GM23338 (cell line): ENCODE measurements around the gene INO80. TPM values are rescaled to one million over a fixed set of nuclear protein-coding genes. Genes with fewer than 3 reads are reported as not detected.

Experiments
- ATAC-seq: fragments of 200-7000 bp; cut with Tn5 transposase; 3 replicates; pipeline ENCODE4 v1.9.1; 2020
- DNase-seq: peaks from one replicate; pipeline ENCODE4 v3.0.0-alpha.2; 2015; ENCODE audit warnings: low spot score
- H2AFZ ChIP-seq: fragments of 200-600 bp; sonication (generic); 2 replicates; pipeline ENCODE4 v1.8.0; 2016; ENCODE audit warnings: antibody characterized with exemption, mild to moderate bottlenecking, moderate library complexity
- H3F3A ChIP-seq: fragments of 200-600 bp; sonication (generic); replicated peaks from 2 replicates; pipeline ENCODE4 v1.8.0; 2017; ENCODE audit warnings: antibody characterized with exemption, mixed run types, low read depth
- H3K27ac ChIP-seq: fragments of 200-600 bp; sonication (generic); 2 replicates; pipeline ENCODE4 v1.6.1; 2016; ENCODE audit warnings: low read depth
- H3K27me3 ChIP-seq: fragments of 200-600 bp; sonication (generic); 2 replicates; pipeline ENCODE4 v1.8.0; 2016; ENCODE audit warnings: mild to moderate bottlenecking, mixed run types, moderate library complexity; ENCODE audit not compliant: insufficient read depth
- H3K36me3 ChIP-seq: fragments of 200-600 bp; sonication (generic); 2 replicates; pipeline ENCODE4 v1.8.0; 2016; ENCODE audit warnings: mild to moderate bottlenecking; ENCODE audit not compliant: insufficient read depth
- H3K4me1 ChIP-seq: fragments of 200-600 bp; sonication (generic); 2 replicates; pipeline ENCODE4 v1.8.0; 2016; ENCODE audit warnings: mild to moderate bottlenecking, moderate library complexity; ENCODE audit not compliant: insufficient read depth
- H3K4me2 ChIP-seq: fragments of 200-600 bp; sonication (generic); 2 replicates; pipeline ENCODE4 v1.7.1; 2017; ENCODE audit warnings: mixed run types
- H3K4me3 ChIP-seq: fragments of 200-600 bp; sonication (generic); 2 replicates; pipeline ENCODE4 v1.6.1; 2016; ENCODE audit warnings: mixed run types
- H3K79me2 ChIP-seq: fragments of 200-600 bp; sonication (generic); replicated peaks from 2 replicates; pipeline ENCODE4 v1.8.0; 2017; ENCODE audit warnings: mild to moderate bottlenecking; ENCODE audit not compliant: insufficient read depth
- H3K9me2 ChIP-seq: fragments of 200-600 bp; sonication (generic); 2 replicates; pipeline ENCODE4 v1.8.0; 2017; ENCODE audit not compliant: insufficient read depth
- H4K20me1 ChIP-seq: fragments of 200-600 bp; sonication (generic); replicated peaks from 2 replicates; pipeline ENCODE4 v1.8.0; 2017; ENCODE audit warnings: mild to moderate bottlenecking; ENCODE audit not compliant: insufficient read depth
- H3K27ac Mint-ChIP-seq: 2 replicates; pipeline ENCODE4 v1.8.0; 2020; ENCODE audit warnings: inconsistent platforms, mild to moderate bottlenecking, moderate library complexity, mixed read lengths
- H3K27me3 Mint-ChIP-seq: 3 replicates; pipeline ENCODE4 v1.8.0; 2022; ENCODE audit warnings: low read depth, mild to moderate bottlenecking, moderate library complexity, mixed read lengths, inconsistent platforms; ENCODE audit not compliant: insufficient read depth, poor library complexity
- H3K36me3 Mint-ChIP-seq: 3 replicates; pipeline ENCODE4 v1.8.0; 2021; ENCODE audit warnings: low read depth, mild to moderate bottlenecking, inconsistent platforms, moderate library complexity, mixed read lengths
- H3K4me1 Mint-ChIP-seq: 3 replicates; pipeline ENCODE4 v1.8.0; 2020; ENCODE audit warnings: mild to moderate bottlenecking, inconsistent platforms, mixed read lengths
- H3K4me3 Mint-ChIP-seq: 3 replicates; pipeline ENCODE4 v1.8.0; 2021; ENCODE audit warnings: moderate library complexity, mild to moderate bottlenecking, inconsistent platforms, mixed read lengths
- H3K9me3 Mint-ChIP-seq: 3 replicates; pipeline ENCODE4 v1.8.0; 2020; ENCODE audit warnings: moderate library complexity, mild to moderate bottlenecking, inconsistent platforms, mixed read lengths
- CREB1 ChIP-seq: fragments of 250-450 bp; sonication (Bioruptor Pico); IDR thresholded peaks from 2 replicates; pipeline ENCODE4 v1.5.0; 2020; ENCODE audit warnings: low read depth, mild to moderate bottlenecking, moderate library complexity
- EZH2 ChIP-seq: fragments of 200-600 bp; sonication (generic); IDR thresholded peaks from one replicate; pipeline ENCODE4 v1.8.0; 2017; ENCODE audit warnings: antibody characterized with exemption, mild to moderate bottlenecking, low read depth; ENCODE audit not compliant: unreplicated experiment
- EZH2phosphoT487 ChIP-seq: fragments of 200-600 bp; sonication (generic); IDR thresholded peaks from one replicate; pipeline ENCODE4 v1.8.1; 2018; ENCODE audit warnings: antibody characterized with exemption; ENCODE audit not compliant: unreplicated experiment
- JUNB ChIP-seq: IDR thresholded peaks from one replicate; pipeline ENCODE4 v1.6.1; 2016; ENCODE audit warnings: antibody characterized with exemption; ENCODE audit not compliant: unreplicated experiment
- NANOG ChIP-seq: IDR thresholded peaks from 2 replicates; pipeline ENCODE4 v1.6.1; 2016; ENCODE audit warnings: antibody characterized with exemption, borderline replicate concordance
- POLR2AphosphoS5 ChIP-seq: IDR thresholded peaks from 2 replicates; pipeline ENCODE4 v1.6.1; 2016; ENCODE audit warnings: antibody characterized with exemption, low read depth
- STAT1 ChIP-seq: IDR thresholded peaks from one replicate; pipeline ENCODE4 v1.6.1; 2016; ENCODE audit warnings: antibody characterized with exemption; ENCODE audit not compliant: unreplicated experiment
- ZNF114 ChIP-seq: fragments of 250-450 bp; sonication (Bioruptor Pico); IDR thresholded peaks from 2 replicates; pipeline ENCODE4 v1.5.0; 2020; ENCODE audit warnings: mild to moderate bottlenecking, moderate library complexity
- ZNF331 ChIP-seq: fragments of 250-450 bp; sonication (Bioruptor Pico); IDR thresholded peaks from 2 replicates; pipeline ENCODE4 v1.5.0; 2020; ENCODE audit warnings: low read depth, mild to moderate bottlenecking, moderate library complexity
- polyA plus RNA-seq: library from polyadenylated mRNA; unstranded; fragments of >200 nt; fragmentation: Nextera tagmentation; extraction: Ambion mirVana; gene quantifications from 2 replicates; pipeline ENCODE4 v1.2.1, GENCODE V29; 2016
- total RNA-seq: library from RNA; depleted of rRNA; stranded (reverse); fragments of >200 nt; shearing (Covaris generic); gene quantifications from 2 replicates; pipeline ENCODE4 v1.2.3, GENCODE V29; 2014
- TF ChIP-seq, protein P1 (sequence below): IDR thresholded peaks from one replicate; pipeline ENCODE4 v1.6.1; 2018; ENCODE audit warnings: antibody characterized with exemption; ENCODE audit not compliant: unreplicated experiment
- TF ChIP-seq, protein P2 (sequence below), 2 experiments: fragments of 200-600 bp in 1 of 2; sonication (generic) in 1 of 2; conservative IDR thresholded peaks; 2 replicates each; pipeline versions ENCODE4 v1.5.1 to v1.6.1; 2016 to 2017; ENCODE audit warnings: antibody characterized with exemption in 2 of 2, low read depth in 2 of 2, mild to moderate bottlenecking in 2 of 2, moderate library complexity in 1 of 2
- TF ChIP-seq, protein P3 (sequence below): fragments of 250-450 bp; sonication (Bioruptor Pico); IDR thresholded peaks from 2 replicates; pipeline ENCODE4 v1.5.0; 2020; ENCODE audit warnings: mild to moderate bottlenecking, moderate library complexity
- TF ChIP-seq, protein P4 (sequence below): IDR thresholded peaks from 2 replicates; pipeline ENCODE4 v1.6.1; 2016; ENCODE audit warnings: antibody characterized with exemption

INO80 gene
- total and polyA plus RNA-seq, 2 experiments from 2014 or later, result 6.5 to 24.9 TPM

DNA sequence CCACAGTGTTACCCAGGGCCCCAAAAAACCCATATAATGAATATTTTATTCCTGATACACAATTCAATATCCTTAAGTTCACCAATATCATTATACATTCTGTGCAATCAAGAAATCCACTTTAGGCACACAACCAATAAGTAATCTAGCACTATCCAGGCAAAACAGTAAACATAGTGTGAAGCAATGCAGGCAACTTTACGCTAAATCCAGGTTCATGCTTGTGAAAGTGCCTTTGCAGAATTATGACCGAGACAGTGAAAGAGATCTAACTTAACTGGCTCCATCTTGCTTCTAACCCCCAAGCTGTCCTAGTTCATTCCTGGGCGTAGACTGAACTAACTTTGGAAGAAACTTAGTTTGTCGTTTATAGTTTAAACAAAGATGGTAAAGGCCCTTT, 34.2 kb upstream of the INO80 start:
- no peak overlapping the region for H3K4me2 ChIP-seq
- H3K4me3 ChIP-seq, result no peak overlapping the region
- DNase-seq, result no peak
- no peaks in the 10 kb centered on the region for H3K36me3 ChIP-seq
- peak overlapping the region; percentile 78 for H2AFZ ChIP-seq
- H3K9me2 ChIP-seq, result no peaks in the 10 kb centered on the region
- no peak for ATAC-seq
- H3K27me3 ChIP-seq, result no peaks in the 10 kb centered on the region
- no peaks in the 10 kb centered on the region for H3K4me1 ChIP-seq
- Mint-ChIP-seq H3K36me3 (no peaks in the 10 kb centered on the region), H3K27ac (no peak overlapping the region), H3K9me3 (peaks cover 5% of the 10 kb centered on the region; the same call in 1 of the 3 replicates), H3K4me1 (no peaks in the 10 kb centered on the region), H3K4me3 (no peak overlapping the region), H3K27me3 (no peaks in the 10 kb centered on the region)
- no peaks in the 10 kb centered on the region for H3K79me2 ChIP-seq
- H4K20me1 ChIP-seq, result no peaks in the 10 kb centered on the region
- H3F3A ChIP-seq, result no peaks in the 10 kb centered on the region
- no peak overlapping the region for H3K27ac ChIP-seq
- TF ChIP-seq, protein P1, sequence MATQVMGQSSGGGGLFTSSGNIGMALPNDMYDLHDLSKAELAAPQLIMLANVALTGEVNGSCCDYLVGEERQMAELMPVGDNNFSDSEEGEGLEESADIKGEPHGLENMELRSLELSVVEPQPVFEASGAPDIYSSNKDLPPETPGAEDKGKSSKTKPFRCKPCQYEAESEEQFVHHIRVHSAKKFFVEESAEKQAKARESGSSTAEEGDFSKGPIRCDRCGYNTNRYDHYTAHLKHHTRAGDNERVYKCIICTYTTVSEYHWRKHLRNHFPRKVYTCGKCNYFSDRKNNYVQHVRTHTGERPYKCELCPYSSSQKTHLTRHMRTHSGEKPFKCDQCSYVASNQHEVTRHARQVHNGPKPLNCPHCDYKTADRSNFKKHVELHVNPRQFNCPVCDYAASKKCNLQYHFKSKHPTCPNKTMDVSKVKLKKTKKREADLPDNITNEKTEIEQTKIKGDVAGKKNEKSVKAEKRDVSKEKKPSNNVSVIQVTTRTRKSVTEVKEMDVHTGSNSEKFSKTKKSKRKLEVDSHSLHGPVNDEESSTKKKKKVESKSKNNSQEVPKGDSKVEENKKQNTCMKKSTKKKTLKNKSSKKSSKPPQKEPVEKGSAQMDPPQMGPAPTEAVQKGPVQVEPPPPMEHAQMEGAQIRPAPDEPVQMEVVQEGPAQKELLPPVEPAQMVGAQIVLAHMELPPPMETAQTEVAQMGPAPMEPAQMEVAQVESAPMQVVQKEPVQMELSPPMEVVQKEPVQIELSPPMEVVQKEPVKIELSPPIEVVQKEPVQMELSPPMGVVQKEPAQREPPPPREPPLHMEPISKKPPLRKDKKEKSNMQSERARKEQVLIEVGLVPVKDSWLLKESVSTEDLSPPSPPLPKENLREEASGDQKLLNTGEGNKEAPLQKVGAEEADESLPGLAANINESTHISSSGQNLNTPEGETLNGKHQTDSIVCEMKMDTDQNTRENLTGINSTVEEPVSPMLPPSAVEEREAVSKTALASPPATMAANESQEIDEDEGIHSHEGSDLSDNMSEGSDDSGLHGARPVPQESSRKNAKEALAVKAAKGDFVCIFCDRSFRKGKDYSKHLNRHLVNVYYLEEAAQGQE, result no peak
- TF ChIP-seq, protein P2, sequence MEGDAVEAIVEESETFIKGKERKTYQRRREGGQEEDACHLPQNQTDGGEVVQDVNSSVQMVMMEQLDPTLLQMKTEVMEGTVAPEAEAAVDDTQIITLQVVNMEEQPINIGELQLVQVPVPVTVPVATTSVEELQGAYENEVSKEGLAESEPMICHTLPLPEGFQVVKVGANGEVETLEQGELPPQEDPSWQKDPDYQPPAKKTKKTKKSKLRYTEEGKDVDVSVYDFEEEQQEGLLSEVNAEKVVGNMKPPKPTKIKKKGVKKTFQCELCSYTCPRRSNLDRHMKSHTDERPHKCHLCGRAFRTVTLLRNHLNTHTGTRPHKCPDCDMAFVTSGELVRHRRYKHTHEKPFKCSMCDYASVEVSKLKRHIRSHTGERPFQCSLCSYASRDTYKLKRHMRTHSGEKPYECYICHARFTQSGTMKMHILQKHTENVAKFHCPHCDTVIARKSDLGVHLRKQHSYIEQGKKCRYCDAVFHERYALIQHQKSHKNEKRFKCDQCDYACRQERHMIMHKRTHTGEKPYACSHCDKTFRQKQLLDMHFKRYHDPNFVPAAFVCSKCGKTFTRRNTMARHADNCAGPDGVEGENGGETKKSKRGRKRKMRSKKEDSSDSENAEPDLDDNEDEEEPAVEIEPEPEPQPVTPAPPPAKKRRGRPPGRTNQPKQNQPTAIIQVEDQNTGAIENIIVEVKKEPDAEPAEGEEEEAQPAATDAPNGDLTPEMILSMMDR (conservative IDR thresholded peaks at IDR 0.05; ENCODE audit: low read depth in 2 of 2), result no peak
- TF ChIP-seq EZH2 (no peak), EZH2phosphoT487 (no peak), JUNB (no peak), NANOG (no peak), ZNF331 (no peak), POLR2AphosphoS5 (no peak), STAT1 (no peak), CREB1 (CRISPR knock-in tag) (no peak), ZNF114 (no peak)
- TF ChIP-seq, protein P3, sequence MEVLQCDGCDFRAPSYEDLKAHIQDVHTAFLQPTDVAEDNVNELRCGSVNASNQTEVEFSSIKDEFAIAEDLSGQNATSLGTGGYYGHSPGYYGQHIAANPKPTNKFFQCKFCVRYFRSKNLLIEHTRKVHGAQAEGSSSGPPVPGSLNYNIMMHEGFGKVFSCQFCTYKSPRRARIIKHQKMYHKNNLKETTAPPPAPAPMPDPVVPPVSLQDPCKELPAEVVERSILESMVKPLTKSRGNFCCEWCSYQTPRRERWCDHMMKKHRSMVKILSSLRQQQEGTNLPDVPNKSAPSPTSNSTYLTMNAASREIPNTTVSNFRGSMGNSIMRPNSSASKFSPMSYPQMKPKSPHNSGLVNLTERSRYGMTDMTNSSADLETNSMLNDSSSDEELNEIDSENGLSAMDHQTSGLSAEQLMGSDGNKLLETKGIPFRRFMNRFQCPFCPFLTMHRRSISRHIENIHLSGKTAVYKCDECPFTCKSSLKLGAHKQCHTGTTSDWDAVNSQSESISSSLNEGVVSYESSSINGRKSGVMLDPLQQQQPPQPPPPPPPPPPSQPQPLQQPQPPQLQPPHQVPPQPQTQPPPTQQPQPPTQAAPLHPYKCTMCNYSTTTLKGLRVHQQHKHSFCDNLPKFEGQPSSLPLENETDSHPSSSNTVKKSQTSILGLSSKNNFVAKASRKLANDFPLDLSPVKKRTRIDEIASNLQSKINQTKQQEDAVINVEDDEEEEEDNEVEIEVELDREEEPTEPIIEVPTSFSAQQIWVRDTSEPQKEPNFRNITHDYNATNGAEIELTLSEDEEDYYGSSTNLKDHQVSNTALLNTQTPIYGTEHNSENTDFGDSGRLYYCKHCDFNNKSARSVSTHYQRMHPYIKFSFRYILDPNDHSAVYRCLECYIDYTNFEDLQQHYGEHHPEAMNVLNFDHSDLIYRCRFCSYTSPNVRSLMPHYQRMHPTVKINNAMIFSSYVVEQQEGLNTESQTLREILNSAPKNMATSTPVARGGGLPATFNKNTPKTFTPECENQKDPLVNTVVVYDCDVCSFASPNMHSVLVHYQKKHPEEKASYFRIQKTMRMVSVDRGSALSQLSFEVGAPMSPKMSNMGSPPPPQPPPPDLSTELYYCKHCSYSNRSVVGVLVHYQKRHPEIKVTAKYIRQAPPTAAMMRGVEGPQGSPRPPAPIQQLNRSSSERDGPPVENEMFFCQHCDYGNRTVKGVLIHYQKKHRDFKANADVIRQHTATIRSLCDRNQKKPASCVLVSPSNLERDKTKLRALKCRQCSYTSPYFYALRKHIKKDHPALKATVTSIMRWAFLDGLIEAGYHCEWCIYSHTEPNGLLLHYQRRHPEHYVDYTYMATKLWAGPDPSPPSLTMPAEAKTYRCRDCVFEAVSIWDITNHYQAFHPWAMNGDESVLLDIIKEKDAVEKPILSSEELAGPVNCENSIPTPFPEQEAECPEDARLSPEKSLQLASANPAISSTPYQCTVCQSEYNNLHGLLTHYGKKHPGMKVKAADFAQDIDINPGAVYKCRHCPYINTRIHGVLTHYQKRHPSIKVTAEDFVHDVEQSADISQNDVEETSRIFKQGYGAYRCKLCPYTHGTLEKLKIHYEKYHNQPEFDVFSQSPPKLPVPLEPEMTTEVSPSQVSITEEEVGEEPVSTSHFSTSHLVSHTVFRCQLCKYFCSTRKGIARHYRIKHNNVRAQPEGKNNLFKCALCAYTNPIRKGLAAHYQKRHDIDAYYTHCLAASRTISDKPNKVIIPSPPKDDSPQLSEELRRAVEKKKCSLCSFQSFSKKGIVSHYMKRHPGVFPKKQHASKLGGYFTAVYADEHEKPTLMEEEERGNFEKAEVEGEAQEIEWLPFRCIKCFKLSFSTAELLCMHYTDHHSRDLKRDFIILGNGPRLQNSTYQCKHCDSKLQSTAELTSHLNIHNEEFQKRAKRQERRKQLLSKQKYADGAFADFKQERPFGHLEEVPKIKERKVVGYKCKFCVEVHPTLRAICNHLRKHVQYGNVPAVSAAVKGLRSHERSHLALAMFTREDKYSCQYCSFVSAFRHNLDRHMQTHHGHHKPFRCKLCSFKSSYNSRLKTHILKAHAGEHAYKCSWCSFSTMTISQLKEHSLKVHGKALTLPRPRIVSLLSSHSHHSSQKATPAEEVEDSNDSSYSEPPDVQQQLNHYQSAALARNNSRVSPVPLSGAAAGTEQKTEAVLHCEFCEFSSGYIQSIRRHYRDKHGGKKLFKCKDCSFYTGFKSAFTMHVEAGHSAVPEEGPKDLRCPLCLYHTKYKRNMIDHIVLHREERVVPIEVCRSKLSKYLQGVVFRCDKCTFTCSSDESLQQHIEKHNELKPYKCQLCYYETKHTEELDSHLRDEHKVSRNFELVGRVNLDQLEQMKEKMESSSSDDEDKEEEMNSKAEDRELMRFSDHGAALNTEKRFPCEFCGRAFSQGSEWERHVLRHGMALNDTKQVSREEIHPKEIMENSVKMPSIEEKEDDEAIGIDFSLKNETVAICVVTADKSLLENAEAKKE (CRISPR knock-in tag), result no peak
- TF ChIP-seq, protein P4, sequence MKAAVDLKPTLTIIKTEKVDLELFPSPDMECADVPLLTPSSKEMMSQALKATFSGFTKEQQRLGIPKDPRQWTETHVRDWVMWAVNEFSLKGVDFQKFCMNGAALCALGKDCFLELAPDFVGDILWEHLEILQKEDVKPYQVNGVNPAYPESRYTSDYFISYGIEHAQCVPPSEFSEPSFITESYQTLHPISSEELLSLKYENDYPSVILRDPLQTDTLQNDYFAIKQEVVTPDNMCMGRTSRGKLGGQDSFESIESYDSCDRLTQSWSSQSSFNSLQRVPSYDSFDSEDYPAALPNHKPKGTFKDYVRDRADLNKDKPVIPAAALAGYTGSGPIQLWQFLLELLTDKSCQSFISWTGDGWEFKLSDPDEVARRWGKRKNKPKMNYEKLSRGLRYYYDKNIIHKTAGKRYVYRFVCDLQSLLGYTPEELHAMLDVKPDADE, result no peak
